Activated naive CD4-positive, alpha-beta T cell treated with Interleukin-2 at 50 U/mL for 16 hours (primary cell): ENCODE data around the gene MMRN2.
"Not testable (repeated sequence)": the region's sequence is repeated elsewhere in the genome, so short reads cannot be mapped to it uniquely, and the experiment has no call there.

Experiments used
- DNase-seq: peaks from one replicate; pipeline ENCODE4 v3.0.0-alpha.2; 2020

MMRN2 gene

DNA sequence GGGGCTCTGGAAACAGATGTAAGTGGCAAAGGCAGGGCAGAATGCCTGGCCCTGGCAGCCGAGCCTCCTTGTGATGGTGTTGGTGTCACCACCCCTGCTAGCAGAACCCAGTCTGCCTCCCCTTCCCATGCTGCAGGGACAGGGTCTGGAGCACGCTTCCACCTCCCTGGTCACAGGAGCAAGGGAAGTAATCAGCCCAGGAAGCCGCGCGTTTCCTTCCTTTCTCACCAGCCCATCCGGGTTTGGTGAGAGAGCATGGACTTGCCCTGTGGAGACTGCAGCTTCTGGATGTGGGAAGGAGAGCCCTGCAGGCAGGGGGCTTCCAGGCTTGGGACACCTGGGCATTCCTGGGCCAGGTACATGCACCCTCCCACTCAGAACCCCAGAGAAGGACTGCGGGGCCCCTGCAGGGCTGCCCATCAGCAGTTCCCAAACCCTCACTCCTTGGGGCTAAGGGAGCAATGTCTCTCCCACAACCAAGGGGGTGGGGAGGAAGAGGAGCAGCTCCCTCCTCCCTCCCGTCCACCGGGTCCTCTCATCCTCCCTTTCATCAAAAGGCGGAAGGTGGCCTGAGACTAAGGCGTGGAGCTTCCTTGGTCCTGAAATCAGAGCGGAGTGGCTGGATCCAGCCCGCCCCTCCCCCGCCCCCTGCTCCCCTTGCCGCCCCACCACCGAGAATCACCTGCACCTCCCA lies 1.8 kb downstream of the MMRN2 start:
- DNase-seq = no peak

DNA sequence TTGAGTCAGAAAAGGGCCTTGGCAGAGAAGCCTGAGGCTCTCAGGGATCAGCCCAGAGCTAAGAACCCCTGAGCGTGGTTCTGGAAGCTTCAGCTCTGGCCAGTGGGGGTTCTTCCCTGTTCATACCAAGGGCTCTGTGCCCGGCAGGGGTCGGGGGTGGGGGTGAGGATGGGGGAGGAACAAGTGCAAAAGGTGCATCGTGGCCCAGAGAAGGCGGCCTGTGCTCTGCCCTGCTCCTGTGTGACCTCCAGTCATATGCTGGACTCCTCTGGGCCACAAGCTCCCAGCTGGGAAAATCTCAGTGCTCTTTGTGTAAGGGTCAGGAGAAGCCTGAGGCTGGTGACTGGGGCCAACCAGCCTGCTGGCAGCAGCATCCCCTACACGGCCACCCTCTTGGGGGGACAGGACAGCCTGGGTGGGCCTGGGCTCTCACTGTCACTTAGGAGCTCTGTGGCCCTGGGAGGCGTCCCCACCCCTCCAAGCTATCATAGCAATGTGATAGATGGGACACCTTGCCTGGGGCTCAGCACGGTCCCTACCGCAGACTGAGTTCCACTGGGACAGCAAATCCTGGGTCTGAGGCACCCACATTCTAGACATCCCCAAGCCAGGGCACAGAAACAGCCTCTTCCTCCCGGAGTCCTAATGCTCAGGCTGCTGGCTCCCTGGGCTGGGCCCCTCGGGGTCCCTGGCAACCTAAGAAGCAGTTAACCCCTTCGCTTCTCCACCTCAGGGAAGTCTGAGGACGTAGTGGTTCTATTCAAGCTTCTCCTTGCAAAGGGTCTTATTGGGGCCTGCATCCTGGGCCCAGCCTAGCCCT lies 2.5 kb downstream of the MMRN2 start:
- DNase-seq = no peak

GRCh38 chr10:86953747-86954680 lies 3.4 kb downstream of the MMRN2 start:
- DNase-seq = no peak

- not testable (repeated sequence) for DNase-seq
Observed at GRCh38 chr10:86952697-86953096, 4.7 kb downstream of the MMRN2 start.

- no peak for DNase-seq
Observed at GRCh38 chr10:86952106-86952505, 5.3 kb downstream of the MMRN2 start.

GRCh38 chr10:86951184-86951761 lies 6.1 kb downstream of the MMRN2 start:
- no peak for DNase-seq

GRCh38 chr10:86950349-86950748 lies 7.1 kb downstream of the MMRN2 start:
- DNase-seq = no peak

GRCh38 chr10:86947806-86948205 lies 9.6 kb downstream of the MMRN2 start:
- DNase-seq = not testable (repeated sequence)

DNA sequence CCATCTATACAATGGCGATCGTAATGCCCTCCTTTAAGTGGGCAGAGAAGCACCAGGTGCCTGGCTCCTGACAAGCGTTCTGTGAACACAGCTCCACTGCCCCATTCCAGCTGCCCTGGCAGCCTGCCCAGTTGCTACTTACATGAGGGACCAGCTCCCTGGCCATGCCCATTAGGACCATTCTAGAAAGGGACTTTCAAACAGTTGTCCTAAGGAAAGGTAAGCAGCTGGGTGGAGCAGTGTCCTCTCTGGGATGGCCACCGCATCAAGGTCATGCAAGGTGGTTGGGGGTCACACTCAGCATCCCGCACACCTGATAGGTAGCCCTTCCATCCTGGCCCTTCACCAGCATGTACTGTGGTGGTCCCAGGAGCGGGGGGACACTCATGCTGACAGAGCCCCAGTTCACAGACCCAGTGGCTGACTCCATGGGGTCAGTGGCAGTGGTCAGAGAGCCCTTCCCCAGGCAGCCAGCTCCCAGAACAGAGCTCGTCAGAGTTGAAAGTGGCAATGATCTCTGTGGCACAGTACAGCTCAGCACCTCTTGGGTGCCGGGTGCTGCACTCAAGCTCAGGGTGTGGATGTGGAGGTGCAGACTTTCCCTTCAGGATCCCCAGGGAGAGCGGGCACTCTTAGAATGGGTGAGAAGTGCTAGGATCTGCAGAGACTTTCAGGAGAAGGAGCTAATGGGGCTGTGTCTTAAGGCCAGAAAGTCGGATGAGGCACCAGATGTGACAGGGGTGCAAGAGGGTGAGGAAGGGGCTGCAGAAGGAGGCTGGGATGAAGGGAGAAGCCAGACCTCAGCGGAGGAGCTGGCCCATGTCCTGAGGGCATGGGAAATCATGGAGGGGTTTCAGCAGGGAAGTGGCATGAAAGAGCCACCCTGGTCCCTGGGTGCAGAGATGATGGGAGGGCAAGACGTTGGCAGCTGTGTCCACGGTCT lies 10.9 kb downstream of the MMRN2 start:
- no peak for DNase-seq

DNA sequence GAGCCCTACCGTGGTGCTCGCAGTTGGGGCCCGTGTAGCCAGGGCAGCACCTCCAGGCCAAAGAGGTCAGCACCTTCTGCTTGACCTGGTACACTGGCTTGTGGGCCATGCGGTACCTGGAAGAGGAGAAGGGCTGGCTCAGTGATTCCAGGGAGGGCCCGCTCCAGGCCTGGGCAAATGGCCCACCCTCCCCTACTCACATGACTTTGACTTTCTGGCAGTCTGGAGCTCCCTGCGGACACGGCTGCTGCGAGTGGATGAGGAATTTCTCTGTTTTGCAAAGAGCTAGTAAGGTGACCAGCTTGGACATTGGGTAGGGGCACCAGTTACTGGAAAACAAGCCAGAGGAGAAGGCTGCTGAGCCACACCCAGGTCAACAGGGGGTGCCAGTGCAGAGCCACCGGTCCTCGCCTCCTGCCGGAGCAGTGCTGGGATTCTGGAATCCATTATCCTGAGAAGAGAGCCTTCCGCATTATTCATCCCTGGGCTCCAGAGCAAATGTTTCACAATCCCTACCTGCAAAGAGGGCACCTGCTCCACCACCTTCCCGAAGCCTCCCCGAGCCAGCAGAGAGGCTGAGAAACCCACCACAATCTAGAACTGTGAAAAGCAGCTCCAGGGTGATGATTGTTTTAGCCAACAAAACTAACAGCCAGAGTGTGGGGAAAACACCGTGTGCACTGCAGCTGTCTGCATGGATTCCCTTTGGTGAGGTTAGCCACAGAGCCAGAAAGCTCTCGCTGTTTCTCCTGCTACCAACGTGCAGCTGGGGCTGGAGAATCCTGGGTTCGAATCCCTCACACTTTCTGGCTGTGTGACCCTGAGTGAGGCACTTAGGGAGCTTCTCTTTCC lies 11.8 kb downstream of the MMRN2 start:
- DNase-seq = no peak

GRCh38 chr10:86944907-86945306 lies 12.5 kb downstream of the MMRN2 start:
- DNase-seq = no peak

- no peak for DNase-seq
Observed at GRCh38 chr10:86944471-86944870, 12.9 kb downstream of the MMRN2 start.

DNA sequence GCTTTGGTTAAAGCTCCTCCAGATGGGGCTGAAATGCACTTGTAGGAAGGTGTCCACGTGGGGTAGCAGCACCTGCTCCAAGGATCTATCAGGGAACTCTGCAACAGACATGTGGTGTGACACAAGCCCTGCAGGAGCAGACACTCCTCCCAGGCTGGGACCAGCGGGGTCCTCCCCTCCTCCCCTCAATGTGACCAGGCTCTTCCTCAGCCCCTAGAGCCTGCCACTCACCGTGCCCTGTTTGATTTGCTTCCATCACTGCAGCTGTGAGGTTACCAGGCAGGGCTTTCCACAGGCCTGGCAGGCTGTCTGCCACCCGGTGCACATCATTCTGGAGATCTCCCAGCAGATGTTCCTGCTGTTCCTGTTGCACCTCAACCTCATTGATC lies 13.4 kb downstream of the MMRN2 start:
- DNase-seq = no peak

DNA sequence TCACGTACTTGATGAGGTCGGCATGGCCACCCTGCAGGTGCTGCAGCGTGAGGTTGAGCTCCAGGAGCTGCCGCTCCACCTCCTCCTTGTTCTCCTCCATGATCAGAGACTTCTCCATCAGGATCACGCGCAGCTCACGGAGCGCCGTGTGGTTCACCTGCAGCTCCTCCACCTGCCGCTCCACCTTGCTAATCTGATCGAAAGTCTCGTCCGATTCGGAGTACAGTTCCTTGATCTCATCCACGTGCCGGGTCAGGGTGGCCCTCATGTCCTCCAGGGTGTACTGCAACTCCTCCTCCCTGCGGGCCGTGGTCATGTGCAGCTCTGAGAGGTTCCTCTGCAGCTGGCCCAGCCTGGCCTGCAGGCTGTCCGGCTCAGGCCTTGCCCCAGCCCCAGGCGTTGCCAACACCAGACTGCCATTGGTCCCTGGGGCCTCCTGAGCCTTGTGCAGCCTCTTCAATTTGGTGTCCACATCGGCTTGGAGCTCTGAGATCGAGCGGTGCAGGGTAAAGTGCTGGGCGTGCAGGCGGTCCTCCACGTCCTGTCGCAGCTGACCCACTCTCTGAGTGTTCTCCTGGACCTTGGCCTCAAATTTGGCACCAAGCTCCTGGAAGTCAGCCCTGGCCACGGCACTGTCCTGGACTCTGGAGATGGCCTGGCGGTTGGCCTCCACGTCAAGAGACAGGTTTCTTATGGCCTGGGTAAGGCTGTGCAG lies 13.9 kb downstream of the MMRN2 start:
- no peak for DNase-seq

GRCh38 chr10:86942441-86943315 lies 14.7 kb downstream of the MMRN2 start:
- DNase-seq = no peak

GRCh38 chr10:86941991-86942421 lies 15.4 kb downstream of the MMRN2 start:
- DNase-seq = no peak

DNA sequence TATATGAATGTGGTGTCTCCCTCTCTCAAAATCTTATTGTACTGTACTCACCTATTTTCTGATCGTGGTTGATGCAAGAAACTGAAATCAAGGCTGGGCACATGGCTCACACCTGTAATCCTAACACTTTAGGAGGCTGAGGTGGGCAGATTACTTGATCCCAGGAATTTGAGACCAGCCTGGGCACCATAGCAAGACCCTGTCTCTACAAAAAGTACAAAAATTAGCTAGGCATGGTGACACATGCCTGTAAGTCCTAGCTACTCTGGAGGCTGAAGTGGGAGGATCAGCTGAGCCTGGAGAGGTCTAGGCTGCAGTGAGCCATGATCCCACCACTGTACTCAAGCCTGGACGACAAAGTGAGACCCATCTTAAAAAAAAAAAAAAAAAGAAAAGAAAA lies 16.0 kb downstream of the MMRN2 start:
- no peak for DNase-seq

DNA sequence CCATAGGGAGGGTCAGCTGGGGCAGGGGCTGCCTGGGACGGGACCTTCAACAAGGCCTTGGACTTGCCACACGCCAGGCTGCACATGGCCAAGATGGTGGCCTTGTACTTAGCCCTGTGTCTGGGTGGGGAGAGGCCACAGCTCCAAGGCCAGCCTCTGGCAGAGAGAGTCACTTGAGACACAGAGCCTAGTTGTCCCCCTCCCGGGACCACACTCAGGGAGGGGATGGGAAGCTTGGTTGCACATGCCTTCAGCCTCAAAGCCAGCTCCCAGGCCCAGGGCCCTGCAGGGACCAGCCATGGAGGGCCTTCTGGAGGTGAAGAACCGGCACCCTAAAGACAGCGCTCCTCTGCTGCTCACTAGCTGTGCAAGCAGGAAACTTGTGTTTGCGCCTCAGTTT lies 16.7 kb downstream of the MMRN2 start:
- no peak for DNase-seq

DNA sequence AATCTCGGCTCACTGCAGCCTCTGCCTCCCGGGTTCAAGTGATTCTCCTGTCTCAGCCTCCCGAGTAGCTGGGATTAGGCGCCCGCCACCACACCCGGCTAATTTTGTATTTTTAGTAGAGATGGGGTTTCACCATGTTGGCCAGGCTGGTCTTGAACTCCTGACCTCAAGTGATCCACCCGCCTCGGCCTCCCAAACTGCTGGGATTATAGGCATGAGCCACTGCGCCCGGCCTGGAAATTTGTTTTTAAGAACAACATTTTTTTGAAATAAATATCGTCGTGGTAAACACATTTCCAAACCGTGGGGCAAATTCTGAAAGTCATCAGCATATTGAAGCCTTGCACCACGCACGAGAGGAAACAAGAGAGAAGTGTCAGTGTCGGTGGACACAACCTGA lies 17.3 kb downstream of the MMRN2 start:
- not testable (repeated sequence) for DNase-seq
